ENCODE data around the gene MRPL43. TPM values are rescaled to one million over a fixed set of nuclear protein-coding genes. Genes with fewer than 3 reads are reported as not detected.

MRPL43 gene
- total and polyA plus RNA-seq, 2 donors from 2014 or later: 81.5 to 157 TPM

DNA sequence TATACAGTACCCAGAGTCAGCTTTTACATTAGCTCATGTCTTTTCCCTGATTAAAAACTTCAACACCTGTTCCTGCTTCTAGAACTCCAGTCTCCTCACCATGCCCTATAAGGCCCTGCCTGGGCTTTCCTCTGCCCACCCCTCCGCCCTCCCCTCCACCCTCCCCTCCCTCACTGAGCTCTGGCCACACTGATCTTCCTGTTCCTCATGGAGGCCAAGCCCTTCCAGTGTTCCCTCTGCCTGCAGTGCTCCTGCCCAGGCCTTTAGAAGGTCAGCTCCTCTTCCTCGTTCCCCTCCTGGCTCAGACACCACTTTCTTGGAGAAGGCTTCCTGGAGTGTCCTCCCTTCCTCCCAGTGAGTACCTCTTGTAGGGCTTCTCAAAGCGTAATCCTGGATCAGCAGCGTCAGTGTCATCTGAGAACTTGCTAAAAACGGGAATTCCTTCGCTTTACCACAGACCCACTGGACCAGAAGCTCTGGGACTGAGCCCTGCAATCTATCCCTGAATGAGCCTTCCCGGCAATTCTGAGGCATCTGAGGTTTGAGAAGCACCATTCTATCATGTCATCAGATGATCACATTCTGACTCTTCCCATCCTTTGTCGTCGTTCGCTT lies 39.9 kb upstream of the MRPL43 start:
- FAIRE-seq: no peak
- H3K36me3 ChIP-seq (ENCODE audit: control insufficient read depth in 2 of 3, insufficient read depth in 3 of 3, low read length in 3 of 3): no peaks in the 10 kb centered on the region

DNA sequence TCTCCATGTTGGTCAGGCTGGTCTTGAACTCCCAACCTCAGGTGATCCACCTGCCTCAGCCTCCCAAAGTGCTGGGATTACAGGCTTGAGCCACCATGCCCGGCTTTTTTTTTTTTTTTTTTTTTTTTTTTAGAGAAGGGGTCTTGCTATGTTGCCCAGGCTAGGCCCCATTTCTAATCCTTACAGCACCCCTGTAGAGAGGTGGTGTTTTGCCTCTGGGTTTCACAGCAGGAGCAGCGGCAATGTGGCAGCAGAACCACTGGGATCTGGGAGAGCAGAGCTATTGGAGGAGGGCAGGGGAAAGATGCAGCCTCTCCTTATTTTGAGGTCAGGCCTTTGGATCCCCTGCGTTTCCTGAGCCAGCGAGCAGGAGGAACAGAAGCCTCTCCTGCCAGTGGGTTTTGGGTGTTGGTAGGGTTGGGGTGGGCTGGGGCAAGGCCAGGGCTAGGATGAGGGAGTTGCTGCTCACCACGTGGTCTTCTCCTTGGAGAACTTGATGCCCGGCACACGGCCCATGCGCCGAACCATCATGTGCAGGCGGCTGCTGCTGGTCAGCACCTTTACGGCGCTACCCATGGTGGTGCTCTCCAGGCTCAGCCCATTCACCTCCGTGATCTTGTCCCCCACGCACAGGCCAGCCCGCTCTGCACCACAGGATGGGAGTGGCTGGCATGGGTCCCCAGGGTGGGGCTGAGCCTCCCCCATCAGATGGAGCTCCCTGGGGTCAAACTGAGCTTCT lies 35.8 kb upstream of the MRPL43 start:
- no peak overlapping the region for H3K27ac ChIP-seq (ENCODE audit: low read depth in 2 of 2, low read length in 2 of 2)
- H3K9ac ChIP-seq (ENCODE audit: low read length in 3 of 3): no peak overlapping the region
- intact Hi-C loops (cut with DNase I): no loop called here
- no peaks in the 10 kb centered on the region for H3K9me3 ChIP-seq (ENCODE audit: control insufficient read depth in 2 of 3, insufficient read depth in 1 of 3, low read length in 3 of 3)
- TF ChIP-seq, protein P1, sequence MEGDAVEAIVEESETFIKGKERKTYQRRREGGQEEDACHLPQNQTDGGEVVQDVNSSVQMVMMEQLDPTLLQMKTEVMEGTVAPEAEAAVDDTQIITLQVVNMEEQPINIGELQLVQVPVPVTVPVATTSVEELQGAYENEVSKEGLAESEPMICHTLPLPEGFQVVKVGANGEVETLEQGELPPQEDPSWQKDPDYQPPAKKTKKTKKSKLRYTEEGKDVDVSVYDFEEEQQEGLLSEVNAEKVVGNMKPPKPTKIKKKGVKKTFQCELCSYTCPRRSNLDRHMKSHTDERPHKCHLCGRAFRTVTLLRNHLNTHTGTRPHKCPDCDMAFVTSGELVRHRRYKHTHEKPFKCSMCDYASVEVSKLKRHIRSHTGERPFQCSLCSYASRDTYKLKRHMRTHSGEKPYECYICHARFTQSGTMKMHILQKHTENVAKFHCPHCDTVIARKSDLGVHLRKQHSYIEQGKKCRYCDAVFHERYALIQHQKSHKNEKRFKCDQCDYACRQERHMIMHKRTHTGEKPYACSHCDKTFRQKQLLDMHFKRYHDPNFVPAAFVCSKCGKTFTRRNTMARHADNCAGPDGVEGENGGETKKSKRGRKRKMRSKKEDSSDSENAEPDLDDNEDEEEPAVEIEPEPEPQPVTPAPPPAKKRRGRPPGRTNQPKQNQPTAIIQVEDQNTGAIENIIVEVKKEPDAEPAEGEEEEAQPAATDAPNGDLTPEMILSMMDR (IDR thresholded peaks at IDR 0.05; ENCODE audit: borderline replicate concordance, extremely low read depth, insufficient read depth): no peak
- no peaks in the 10 kb centered on the region for H3K36me3 ChIP-seq (ENCODE audit: control insufficient read depth in 2 of 3, insufficient read depth in 3 of 3, low read length in 3 of 3)
- peaks cover 0 to 2% (median 0%) of the 10 kb centered on the region in 3 donors for H3K4me1 ChIP-seq (ENCODE audit: control insufficient read depth in 2 of 3, insufficient read depth in 2 of 3, low read depth in 1 of 3, low read length in 3 of 3)
- no peak overlapping the region for H3K4me3 ChIP-seq (ENCODE audit: low read length in 3 of 3)
- no peaks in the 10 kb centered on the region for H3K27me3 ChIP-seq (ENCODE audit: control insufficient read depth, insufficient read depth, low read length)
- DNase-seq (no peak), FAIRE-seq (no peak)

More for the DNA sequence above, 39.9 kb upstream of the MRPL43 start:
- no peak overlapping the region for H3K4me3 ChIP-seq (ENCODE audit: low read length in 3 of 3)
- TF ChIP-seq, protein P1 (IDR thresholded peaks at IDR 0.05; ENCODE audit: borderline replicate concordance, extremely low read depth, insufficient read depth): no peak
- no peak overlapping the region for H3K27ac ChIP-seq (ENCODE audit: low read depth in 2 of 2, low read length in 2 of 2)
- no peaks in the 10 kb centered on the region for H3K9me3 ChIP-seq (ENCODE audit: control insufficient read depth in 2 of 3, insufficient read depth in 1 of 3, low read length in 3 of 3)
- H3K4me1 ChIP-seq (ENCODE audit: control insufficient read depth in 2 of 3, insufficient read depth in 2 of 3, low read depth in 1 of 3, low read length in 3 of 3): peaks cover 0 to 14% (median 0%) of the 10 kb centered on the region in 3 donors
- peaks cover 3% of the 10 kb centered on the region for H3K27me3 ChIP-seq (ENCODE audit: control insufficient read depth, insufficient read depth, low read length)
- no peak for DNase-seq
- H3K9ac ChIP-seq (ENCODE audit: low read length in 3 of 3): no peak overlapping the region
- intact Hi-C loops (cut with DNase I): no loop called here

DNA sequence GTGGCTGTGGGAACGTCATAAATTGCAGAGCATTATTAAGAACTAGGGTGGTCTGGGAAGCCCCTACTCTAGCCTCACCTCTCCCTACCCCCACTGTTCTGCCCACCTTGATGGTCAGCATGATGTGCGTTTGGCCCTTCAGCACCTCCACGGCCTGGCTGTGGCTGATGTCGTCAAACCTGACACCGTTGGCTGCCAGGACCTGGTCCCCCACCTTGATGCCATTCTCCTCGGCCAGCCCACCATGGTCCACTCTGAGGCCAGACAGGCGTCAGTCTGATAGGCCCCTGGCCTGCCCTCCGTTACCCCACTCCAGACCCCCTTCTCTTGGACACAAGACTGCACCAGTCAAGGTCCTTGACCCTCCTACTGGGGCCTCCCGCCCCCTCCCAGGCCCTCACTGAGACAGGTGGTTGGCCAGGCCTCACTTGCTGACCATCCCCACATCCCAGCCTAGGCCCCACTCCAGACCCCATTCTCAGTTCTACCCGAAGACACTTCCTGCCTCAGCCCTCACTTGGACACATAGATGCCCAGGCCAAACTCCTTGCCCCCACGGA lies 34.5 kb upstream of the MRPL43 start:
- TF ChIP-seq, protein P1 (IDR thresholded peaks at IDR 0.05; ENCODE audit: borderline replicate concordance, extremely low read depth, insufficient read depth): no peak
- Histone ChIP-seq H3K4me1 (ENCODE audit: control insufficient read depth in 2 of 3, insufficient read depth in 2 of 3, low read depth in 1 of 3, low read length in 3 of 3) (peaks cover 0 to 2% (median 0%) of the 10 kb centered on the region in 3 donors), H3K4me3 (ENCODE audit: low read length in 3 of 3) (no peak overlapping the region), H3K36me3 (ENCODE audit: control insufficient read depth in 2 of 3, insufficient read depth in 3 of 3, low read length in 3 of 3) (no peaks in the 10 kb centered on the region), H3K27ac (ENCODE audit: low read depth in 2 of 2, low read length in 2 of 2) (no peak overlapping the region), H3K9me3 (ENCODE audit: control insufficient read depth in 2 of 3, insufficient read depth in 1 of 3, low read length in 3 of 3) (no peaks in the 10 kb centered on the region), H3K27me3 (ENCODE audit: control insufficient read depth, insufficient read depth, low read length) (peaks cover 4% of the 10 kb centered on the region), H3K9ac (ENCODE audit: low read length in 3 of 3) (no peak overlapping the region)
- intact Hi-C loops (cut with DNase I): no loop called here
- no peak for FAIRE-seq
- DNase-seq: no peak
